Measurements from ENCODE around the gene ARMC2.
"Not testable (repeated sequence)": the region's sequence is repeated elsewhere in the genome, so short reads cannot be mapped to it uniquely, and the experiment has no call there.

ARMC2 gene

DNA sequence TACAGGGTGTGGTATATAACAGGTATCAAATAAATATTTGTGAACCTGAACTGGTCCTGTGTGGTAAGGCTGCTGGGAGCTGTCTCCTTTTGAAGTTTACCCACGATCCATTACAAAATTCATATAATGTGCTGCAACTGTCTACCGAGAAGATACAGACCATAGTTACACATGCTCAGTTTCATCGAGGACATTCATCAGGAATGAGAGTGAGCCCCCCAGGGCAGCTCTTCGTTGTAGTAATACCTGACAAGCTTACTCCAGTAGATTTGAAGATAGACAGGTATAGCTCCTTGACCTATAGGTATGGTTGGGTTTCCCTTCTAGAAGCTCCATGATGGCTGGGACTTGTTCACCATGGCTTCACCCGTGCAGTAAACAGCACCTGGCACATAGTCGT is 25.7 kb downstream of the ARMC2 start:
- DNase-seq: no peak

GRCh38 chr6:108874470-108875160 is 26.4 kb downstream of the ARMC2 start:
- DNase-seq: no peak

DNA sequence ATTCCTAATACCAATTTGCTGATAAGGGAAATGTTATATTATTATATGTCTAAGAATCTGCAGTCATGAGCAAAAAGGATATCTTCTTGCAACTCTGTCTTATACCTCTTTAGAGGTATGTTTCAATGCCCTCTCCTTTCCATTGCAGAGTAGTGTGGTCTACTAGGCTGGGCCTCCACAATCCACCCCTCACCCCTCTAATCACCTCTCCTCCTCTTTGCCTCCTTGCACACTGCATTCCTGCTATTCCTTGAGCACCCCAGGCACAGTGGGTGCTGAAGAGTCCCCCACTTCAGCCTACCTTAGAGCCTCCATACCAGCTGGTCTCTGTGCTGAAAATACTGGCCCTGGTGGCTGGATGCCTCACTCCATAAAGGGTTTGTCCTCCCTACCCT is 26.9 kb downstream of the ARMC2 start:
- no peak for DNase-seq

DNA sequence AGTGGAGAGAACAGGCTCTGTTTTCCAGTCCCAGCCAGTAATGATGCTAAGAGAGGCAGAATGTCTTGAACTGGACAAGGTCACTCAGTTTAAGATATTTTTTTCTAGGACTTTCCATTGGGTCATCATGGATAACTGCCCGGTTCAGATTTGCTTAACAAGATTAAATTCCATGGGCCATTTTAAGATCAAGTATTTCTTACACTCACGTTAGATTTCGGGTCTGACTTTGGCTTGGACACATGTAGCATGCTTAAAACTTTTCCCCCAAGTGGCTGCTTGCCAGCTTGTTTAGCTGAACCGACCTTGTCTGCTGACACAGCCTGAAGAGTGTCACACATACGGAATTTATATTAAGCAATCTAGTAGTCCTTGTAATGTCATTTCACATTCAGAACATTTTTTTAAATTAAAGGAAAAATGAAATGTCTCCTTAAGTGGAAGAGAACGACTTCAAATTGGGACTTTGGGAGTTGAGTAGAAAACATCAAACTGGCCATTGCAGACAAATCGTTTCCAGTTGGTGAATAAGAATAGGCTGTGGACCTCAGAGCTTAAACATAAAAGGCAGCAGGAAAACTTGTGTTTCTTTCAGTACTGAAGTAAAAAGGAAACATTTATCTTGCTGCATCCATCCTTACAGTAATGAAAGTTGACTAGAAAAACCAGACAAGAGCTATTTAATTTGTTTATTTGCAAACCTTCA is 29.0 kb downstream of the ARMC2 start:
- DNase-seq: peak; percentile 72

- DNase-seq: no peak
Measured at GRCh38 chr6:108878942-108879341, 30.7 kb downstream of the ARMC2 start.

GRCh38 chr6:108883172-108883571 is 35.0 kb downstream of the ARMC2 start:
- DNase-seq: no peak

- no peak for DNase-seq
Measured at GRCh38 chr6:108884211-108885059, 36.2 kb downstream of the ARMC2 start.

DNA sequence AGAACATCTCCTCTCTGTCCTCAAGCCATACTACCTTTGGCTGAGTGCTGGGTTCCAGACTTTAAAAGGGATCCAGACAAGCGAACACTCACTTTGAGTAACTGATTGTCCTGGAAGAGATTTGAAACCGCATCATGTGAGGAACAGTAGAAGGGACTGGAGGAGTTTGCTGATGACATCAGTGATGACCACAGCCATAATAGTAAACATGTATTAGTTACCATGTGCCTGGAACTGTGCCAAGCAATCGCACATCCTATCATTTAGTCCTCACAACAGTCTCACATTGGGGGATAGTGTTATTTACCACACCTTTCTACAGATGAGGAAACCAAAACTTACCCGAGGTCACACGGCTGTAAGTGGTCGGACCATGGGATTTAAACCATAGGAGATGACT is 39.8 kb downstream of the ARMC2 start:
- no peak for DNase-seq

DNA sequence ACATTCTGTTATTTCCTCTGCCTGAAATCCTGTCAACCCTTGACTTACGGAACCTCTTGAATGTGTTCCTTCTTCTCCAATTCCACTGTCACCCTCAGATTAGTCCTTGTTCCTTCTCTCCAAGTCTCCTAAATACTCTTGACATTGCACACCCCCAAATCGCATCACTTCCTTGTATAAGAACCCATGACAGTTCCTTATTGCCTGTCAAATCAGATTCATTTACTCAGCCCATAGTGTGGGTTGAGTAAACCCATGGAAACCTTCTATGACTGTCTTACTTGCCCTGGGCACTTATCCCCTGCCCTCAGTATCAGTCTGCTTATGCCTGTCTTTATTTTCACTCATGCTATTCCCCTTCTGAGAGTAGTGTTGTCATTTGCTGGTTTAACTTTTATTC is 40.5 kb downstream of the ARMC2 start:
- no peak for DNase-seq

- DNase-seq: not testable (repeated sequence)
Measured at GRCh38 chr6:108890898-108891297, 42.7 kb downstream of the ARMC2 start.

- no peak for DNase-seq
Measured at GRCh38 chr6:108895571-108895970, 47.3 kb downstream of the ARMC2 start.

- no peak for DNase-seq
Measured at GRCh38 chr6:108896111-108896661, 48.0 kb downstream of the ARMC2 start.

GRCh38 chr6:108897371-108897770 is 49.1 kb downstream of the ARMC2 start:
- DNase-seq: no peak

DNA sequence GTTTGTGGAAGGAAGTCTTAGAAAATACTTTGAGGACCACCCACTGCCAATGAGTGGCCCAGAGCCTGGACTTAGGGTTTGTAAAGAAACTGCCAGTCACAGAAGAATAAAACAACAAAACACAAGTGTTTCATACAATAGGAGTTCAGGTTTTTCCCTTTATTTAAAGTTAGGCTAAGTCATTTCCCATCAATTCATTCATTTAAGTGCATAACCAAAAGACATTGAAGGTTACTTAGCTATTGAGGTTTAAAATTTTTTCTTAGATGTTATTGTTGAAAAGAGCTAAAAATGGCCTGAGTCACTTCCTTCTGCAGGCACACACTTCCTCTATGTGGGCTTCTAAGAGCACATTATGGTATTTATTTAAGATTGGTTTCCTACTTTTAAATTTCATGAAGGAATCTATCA is 54.2 kb downstream of the ARMC2 start:
- no peak for DNase-seq

DNA sequence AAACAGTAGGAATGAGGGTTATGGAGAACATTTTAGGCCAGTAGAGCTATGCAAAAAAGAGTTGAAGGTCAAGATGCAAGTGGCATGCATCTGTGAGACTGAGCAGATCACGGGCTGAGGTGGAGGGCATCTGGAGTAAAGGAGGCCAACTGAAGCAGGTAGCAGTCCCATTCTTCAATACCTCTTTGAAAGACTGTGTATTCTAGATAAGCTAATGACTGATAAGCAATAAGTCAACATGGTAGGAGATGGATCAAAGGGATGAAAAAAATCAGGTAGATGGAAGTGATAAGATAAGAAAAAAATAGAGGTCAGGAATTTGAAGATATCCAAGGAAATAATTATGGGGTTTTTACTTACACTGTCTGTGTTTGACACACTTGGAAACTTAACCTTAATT is 55.6 kb downstream of the ARMC2 start:
- no peak for DNase-seq

DNA sequence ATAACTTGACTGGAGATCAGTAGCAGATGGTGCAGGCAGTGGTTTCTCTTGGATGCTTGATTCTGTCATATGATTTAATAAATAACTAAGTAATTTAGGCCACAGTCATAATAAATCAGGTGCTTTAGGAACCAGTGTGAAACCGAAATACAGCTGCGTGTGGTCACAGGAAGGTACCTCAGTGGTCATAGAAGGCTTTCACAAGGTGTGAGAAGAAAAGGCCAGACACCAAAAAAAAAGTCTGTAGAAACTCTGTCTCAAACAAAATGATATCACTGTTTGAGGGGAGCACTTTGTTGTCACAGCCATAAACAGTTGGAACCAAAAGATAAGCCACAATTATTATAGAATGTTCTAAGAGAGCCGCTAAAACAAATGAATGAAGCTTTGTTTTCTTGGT is 56.5 kb downstream of the ARMC2 start:
- DNase-seq: no peak

DNA sequence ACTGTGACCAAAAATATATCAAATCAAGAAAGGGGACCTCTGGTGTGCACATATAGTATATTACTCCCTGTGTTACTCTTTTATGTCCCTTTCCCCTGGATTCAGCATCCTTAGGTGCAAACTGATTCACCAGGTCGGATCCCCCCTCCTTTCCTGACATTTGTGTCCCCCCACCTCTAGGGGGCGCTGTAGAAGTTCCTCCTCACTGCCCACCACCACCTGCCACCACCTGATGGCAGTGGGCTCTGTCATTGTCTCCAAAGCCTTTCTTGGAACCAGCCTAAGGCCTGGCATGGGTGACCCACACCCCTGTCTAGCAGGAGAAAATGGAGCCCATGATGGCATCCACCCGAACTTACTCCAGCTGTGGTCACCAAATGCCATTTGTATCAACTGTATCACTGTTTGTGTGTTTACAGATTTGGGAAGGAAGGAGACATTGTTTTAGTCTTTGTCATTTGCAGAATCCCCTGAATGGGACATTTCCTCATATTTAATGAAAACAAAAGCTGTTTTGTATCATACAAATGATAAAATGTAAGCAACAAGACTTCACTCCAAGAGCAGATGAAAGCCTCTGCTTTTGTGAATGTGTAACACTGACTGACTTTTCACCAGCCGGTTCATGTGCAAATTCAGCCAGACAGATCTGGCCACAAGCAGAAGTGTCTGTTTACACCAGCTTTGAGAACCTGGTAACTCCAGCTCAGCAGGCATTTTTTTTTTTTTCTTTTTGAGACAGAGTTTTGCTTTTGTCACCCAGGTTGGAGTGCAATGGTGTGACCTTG is 66.2 kb downstream of the ARMC2 start:
- no peak for DNase-seq

GRCh38 chr6:108915258-108915657 is 67.0 kb downstream of the ARMC2 start:
- DNase-seq: no peak

DNA sequence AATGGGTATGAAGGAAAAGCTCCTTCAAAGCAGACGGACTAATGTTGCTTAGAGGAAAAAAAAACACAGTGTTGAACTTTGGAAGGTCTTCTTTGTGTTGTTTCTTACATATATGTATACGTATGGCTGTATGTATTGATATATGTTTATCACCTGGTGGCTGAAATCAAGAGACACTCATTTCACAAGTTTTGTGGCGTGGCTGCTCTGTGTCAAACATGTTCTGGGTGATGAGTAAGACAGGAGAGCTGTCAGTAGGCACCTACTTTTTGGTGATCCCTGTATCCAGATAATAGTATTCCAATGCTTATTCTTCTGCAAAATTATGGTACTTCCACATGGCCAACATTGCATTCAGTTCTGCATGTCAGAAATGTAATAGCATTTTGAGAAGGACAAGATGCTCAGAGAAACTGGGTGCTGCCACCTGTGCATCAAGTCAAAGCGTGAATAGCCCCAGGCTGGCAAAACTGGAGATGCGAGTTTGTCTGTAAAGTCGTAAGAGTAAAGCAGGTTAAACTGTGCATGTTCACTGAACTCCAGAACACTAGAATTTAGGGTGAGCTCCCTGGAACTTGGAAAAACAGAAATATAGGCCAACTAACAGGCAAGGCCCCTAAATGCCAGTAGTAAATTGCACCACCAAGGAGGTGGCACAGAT is 67.9 kb downstream of the ARMC2 start:
- DNase-seq: no peak

- DNase-seq: no peak
Measured at GRCh38 chr6:108920751-108921150, 72.5 kb downstream of the ARMC2 start.

- DNase-seq: no peak
Measured at GRCh38 chr6:108921547-108922361, 73.5 kb downstream of the ARMC2 start.

Measured in right forelimb (tissue), 1 donor.